CD1c-positive myeloid dendritic cell (primary cell): ENCODE results near the gene RYR3.
"Not testable (repeated sequence)": the region's sequence is repeated elsewhere in the genome, so short reads cannot be mapped to it uniquely, and the experiment has no call there.

ENCODE experiments used
- DNase-seq: peaks from one replicate; pipeline ENCODE4 v3.0.0-alpha.2; 2016; ENCODE audit errors: extremely low spot score

The RYR3 gene

DNA sequence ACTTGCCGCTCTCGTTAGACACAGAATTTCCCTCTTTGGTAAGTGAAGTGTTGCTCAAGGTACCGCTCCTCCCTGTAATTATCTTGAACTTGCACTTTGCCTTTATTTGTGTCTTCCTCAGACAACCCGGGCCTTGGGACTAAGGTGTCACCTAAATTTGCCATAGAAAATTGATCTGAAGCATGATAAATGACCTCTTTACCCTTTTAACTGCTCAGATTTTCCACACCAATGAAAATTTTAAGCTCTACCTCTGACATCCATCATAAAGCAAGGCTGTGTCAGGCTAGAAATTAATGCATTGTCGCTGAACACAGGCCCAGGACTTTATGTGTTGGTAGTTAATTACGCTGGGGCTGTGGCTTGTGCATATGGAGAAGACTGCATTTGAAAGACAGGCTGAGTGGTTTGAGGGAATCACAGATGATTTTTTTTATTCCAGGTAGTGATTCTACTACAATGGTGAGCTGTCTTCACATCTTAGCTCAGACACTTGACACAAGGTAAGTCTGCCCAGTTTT is 458.0 kb downstream of the RYR3 start:
- DNase-seq, result no peak

DNA sequence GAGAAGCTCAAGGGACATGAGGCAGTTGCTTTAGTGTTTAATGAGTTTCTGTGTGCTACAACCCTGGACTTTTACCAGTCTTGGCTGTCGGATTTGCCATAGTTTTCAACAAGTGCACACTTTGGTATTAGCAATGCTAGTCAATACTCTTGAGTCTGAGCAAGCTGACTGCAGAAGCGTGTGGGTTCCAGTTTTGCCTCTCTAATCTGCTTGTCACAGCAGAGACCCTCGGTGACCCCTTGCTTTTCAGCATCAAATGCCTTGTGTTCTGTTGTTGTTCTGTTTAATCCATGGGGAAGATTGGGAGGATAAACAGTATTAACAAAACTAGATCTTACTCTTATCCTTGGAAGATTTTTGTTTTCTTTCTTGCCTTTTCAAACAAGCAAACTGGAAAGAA is 463.2 kb downstream of the RYR3 start:
- no peak for DNase-seq

DNA sequence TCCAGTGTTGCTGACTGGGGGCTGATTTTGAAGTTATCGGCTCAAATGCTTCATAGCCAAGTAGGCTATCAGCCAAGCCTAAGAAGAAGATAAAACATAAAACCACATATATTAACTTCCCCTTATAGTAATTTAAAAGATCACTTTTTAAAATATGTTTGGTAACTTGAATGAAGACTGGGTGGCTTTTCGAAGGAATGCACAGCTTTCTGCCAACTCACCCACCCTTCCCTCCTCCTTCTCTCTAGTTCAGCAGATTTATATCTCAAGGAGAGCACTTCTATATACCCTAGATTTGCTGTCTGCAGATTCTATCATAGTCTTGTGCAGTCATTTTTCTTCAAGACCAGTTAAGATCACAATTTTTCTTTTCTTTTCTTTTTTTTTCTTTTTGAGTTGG is 468.1 kb downstream of the RYR3 start:
- no peak for DNase-seq

DNA sequence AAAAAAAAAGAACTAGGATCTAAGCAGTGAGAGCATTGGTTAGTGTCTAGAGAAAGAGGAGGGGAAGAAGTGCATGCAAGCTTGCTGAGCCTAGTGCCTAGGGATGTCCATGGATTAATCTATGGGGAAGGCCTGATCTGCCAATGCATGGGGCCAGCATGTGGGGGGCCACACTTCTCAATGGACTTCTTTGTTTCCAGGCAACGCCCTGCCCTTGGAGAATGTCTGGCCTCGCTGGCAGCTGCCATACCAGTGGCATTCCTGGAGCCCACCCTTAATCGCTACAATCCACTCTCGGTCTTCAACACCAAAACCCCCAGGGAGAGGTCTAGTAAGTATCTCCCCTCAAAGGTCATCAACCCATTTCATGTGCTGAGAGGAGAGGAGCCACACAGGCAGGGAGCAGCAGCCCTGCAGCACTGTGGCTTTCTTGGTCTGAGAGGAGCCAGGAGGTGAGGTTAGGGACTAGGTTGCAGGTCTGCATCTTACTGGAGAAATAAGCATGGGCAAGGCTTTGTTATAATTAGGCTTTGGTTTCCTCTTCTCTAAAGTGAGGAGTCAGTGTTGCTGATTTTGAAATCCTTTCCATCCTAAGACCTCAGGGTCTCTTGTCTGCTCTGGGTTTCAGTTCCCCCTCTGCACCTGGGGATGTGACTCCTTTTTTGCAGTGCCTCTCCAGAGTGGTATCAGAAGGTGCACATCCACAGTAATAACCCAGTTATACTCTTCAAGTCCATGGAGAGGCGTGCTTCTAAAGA is 469.4 kb downstream of the RYR3 start:
- DNase-seq, result no peak

DNA sequence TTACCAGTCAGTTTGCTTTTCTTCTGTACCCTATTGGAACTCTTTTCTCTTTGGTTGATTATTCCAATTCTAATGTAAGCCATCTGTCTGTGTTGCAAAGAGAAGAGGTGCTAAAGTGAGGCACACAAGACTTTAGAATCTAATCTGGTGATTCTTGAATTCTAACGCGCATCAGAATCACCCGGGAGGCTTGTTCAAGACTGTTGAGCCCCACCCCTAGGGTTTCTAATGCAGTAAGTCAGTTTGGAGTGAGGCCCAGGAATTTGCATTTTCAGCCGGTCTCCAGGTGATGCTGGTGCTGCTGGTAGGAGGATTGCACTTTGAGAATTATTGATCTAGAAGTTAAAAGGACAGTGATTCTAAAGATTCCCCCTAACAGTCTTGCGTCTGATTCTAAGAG is 472.2 kb downstream of the RYR3 start:
- no peak for DNase-seq

DNA sequence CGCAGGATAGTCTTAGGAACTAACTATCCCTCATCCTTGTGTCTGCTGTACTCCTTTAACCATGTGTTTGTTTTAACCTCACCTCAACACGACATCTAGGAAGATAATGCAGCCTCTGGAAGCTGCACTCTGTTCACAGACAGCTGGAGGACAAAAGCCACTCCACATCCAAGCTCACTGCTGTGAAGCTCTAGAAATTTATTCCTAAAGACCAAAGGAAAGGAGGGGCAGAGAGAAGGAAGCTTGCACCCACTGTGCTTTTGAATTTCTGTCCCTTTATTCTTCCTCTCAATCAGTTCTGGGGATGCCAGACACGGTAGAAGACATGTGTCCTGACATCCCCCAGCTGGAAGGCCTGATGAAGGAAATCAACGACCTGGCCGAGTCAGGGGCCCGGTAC is 474.6 kb downstream of the RYR3 start:
- DNase-seq, result no peak

DNA sequence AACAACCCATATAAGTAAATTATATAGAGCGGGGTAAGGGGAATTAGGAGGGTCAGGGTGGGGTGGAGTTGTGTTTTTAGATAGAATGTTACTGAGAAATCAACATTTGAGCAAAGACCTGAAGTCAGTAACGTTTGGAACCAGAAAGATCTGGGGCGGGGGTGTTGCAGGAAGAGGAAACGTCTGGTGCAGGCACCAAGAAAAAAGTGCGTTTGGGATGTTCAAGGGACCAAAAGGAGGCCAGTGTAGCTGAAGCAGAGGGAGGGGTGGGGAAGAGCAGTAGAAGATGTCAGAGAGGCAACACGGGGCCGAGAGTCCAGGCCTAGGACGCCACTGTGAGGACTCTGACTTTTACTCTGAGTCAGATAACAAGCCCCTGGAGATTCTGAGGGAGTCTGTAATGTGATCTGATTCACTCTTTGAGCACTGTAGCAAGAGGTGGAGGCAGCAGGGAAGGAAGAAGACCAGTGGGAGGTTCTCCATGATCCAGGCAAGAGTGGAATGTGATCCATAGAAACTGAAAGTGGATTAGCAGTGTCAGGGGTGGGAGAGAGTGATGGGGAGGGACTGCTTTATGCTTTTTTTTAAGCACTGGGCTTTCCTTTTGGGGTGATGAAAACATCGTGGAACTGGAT is 478.3 kb downstream of the RYR3 start:
- no peak for DNase-seq

DNA sequence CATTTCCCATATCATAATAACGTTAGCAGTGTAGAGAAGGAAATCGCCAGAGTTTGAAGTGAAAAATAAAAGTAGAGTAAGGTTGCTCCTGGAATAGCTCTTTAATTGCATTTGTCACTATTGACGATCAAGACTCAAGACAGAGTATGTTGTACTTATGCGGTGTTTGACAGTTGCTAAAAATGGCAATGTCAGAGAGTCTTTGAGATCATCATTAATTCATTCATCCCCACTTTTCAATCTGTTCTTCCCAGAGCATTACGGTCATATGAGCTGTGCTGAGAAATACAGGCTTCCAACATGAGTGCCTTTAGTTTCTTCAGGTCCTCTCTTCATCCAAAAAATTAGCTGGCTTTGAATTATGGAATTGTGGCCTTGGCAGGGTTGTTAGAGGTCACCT is 483.7 kb downstream of the RYR3 start:
- DNase-seq, result no peak

DNA sequence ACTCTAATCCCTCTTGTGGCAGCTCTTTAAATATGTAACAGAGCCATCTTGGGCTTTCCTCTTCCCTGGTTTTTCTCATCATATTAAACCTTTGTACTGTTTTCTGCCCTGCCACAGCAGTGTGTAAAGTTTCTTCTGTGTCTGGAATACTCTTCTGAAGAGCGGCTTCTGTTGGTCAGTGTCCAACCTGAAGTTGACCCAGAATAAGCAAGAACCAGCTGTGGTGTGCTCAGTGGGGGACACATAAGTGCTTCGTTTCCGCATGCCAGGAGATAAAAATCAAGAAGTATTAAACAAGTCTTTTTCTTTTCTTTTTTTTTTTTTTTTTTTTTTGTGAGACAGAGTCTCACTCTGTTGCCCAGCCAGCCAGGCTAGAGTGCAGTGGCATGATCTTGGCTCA is 484.3 kb downstream of the RYR3 start:
- no peak for DNase-seq

DNA sequence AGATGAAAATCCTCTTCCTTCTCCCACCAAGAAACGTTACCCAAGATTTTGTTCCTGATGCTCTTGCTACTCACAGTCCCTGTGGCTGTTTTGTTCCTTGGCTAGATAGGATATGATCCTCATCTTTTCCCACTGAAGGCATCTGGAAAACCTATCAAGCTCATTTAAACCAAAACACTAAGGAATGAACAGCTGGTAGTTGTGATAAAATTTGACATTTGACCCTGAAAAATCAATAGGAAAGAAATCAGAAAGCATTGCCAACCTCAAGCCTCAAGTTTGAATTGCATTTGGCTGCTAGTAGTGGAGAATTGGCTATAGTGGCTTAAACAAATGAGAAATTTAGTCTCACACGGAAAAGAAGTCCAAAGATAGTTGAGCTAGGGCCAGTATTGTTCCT is 486.9 kb downstream of the RYR3 start:
- no peak for DNase-seq

DNA sequence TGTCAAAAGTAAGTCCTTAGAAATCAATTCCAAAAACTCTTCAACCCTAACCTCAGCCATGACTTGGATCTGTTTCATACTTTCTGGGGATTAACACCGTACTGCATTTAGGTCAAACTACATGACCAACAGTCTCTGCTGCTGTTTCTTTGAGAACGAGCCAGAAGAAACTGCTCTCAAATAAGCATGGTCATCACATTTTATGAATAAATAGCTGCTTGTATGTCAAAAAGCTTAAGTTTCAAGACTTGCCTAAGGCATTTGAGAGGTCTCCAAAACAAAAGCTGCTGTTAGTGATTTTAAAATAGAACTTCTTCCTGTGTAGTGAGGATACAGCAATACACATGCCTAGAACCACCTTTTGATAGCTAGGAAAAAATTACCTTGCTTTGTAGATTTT is 491.2 kb downstream of the RYR3 start:
- DNase-seq, result no peak

DNA sequence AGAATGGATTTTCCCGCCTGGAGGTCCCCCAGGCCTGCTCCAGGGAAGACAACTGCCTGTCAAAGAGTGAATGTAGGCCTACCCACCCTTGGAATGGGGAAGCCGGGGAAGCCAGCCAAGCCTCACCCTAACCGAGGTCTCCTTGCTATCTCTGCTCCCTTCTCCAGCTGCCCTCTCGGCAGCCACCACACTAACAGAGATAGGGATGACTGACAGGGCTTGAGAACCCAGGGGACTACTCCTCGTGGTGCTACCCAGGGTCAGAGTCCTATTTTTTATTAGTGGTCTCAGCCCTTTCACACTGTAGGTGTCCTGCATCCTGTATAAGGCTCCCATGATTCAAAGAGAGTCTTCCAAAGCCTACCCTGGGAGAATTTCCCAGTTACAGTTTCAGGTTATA is 496.9 kb downstream of the RYR3 start:
- no peak for DNase-seq

DNA sequence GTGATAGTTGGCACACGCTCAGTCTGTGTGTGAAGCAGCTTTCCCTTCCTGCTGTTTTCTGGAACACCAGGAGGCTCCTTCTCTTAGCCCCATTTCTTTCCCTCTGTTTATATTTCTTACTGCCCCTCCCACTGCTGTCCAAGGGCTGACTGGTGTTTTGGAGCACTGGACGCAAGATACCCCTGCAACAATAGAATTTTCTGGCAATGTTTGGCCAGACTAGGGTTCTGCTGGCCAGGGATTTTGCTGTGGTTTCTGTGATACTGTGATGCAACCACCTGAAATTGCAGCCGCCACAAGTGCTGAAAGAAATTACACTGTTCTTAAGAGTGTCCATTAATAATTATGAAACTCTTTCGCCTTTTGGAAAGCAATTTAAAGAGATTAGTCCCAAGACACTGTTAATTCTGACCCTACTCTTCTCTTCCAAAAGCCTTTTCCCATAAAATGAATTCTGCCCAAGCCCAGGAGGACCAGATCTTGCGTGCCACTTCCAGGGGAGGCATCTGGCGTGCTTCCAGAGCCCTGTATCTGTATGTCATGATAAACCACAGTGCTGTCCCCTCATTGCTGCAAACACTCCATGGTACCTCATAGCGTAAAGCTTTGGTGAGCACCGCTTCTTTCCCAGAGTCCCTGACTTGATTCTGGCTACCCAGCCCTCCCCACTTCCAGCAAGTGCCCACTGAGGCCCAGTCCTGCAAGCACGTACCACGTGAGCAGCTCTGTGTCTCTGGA is 498.1 kb downstream of the RYR3 start:
- DNase-seq, result no peak

DNA sequence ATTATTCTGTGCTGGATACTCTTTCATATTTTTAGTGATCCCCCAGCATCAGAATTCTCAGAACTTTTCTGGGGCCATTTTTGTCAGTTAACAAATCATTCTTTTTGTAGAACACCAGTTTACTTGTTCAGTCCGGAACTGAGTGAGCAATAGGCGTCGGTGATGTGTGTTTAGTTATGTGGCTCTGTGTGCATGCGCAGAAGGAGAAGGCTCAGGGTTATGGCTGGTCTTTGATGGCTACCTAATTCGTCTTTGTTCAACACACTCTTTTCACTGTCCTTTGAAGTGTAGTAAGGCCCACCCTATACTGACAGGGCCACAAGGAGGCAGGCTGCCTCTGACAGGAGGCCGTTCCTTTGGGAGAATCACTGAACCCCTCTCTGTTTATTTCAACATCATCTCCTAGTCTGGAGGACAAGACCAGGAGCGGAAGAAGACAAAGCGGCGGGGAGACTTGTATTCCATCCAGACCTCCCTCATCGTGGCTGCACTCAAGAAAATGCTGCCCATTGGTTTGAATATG is 499.4 kb downstream of the RYR3 start:
- DNase-seq, result no peak

DNA sequence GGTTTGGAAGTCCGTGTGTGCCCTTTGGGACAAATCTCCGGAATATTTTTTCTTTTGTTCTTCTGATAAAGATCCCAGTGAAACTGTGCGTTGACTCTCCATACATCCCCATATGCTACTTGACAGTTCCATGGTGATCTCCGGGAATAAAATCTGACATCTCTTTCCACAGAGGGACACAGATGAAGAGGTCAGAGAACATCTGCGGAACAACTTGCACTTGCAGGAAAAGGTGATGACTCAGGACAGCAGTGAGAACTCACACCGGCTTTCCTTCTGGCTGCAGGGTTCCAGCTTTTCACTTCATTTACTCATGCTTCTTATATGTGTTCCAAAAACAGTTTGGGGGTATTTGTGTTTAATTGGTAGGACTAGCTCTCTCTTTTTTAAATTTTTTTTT is 500.0 kb downstream of the RYR3 start:
- DNase-seq, result no peak

DNA sequence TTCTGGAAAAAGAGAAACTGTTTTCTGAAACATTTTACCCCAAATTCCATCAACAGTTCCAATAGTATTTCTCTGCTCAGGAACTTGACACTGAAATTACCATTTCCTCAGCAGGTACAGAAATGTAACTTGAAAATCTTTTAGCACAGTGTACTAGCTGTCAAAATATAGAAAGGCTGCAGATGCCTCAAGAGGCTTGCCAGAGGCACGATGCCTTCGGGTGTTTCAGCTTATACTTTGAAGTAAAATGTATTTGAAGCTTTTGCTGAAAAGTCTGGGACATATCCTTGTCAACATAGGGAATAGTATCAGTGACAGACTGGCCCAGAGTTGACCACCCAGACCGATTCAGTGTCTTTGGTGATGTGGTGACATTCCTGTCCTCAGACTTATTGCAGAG is 503.1 kb downstream of the RYR3 start:
- DNase-seq, result no peak

DNA sequence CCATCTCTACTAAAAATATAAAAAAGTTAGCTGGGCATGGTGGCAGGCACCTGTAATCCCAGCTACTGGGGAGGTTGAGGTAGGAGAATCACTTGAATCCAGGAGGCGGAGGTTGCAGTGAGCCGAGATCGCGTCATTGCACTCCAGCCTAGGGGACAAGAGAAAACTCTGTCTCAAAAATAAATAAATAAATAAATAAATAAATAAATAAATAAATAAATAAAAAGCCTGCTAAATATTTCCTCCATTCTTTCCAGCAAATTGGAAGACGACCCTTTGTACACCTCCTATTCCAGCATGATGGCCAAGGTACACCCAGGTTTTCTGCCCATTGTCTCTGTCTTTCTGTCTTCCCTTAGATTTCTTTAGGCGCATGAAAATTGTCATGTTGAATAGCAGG is 508.7 kb downstream of the RYR3 start:
- DNase-seq, result not testable (repeated sequence)

DNA sequence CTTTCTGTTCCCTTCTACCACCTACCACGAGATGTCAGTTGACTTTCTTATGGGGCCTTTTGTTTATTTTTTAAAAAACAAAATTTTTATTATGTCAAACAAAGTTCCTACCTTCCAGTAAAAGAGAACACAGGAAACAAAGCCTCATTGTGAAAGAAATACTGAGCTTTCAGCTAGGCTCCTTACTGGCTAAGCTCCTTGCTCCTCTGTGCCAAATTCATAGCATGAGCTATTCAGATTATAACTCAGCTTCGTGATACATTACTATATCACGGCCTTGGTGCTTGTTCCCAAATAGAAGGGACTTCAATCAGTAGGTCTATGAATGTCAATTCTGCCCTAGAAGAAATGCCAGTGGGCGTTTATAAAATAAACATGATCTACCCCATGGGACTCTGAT is 511.7 kb downstream of the RYR3 start:
- no peak for DNase-seq

DNA sequence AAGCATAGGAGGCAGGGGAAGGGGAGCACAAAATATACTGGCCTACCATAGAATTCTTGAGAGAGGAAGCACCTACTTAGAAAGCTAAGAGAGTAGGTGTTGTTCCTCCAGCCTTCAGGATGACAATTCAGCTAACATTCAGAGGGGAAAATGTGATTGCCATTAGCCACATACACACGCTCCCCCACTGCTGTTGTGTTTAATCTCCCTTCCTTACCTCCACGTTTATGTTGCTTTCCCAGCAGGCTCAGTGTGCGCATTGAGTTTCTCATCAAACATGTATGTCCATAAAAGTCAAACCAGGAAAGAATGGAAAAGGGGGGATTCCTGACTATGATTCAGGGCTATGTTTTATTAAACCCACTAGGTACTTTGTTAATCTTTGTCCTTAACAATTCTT is 512.4 kb downstream of the RYR3 start:
- no peak for DNase-seq

DNA sequence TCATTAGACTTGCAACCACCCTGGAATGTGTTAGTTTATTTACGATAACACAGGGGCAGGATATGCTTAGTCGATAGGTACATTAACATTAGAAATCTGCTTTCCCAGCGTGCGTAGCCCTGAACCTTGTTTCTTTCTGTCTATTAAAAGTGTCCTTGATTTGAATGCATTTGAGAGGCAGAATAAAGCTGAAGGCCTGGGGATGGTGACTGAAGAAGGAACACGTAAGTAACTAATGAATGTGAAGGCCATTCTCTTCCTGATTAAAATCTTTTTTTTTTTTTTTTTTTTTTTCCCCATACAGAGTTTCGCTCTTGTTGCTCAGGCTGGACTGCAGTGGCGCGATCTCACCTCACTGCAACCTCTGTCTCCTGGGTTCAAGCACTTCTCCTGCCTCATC is 514.7 kb downstream of the RYR3 start:
- no peak for DNase-seq

DNA sequence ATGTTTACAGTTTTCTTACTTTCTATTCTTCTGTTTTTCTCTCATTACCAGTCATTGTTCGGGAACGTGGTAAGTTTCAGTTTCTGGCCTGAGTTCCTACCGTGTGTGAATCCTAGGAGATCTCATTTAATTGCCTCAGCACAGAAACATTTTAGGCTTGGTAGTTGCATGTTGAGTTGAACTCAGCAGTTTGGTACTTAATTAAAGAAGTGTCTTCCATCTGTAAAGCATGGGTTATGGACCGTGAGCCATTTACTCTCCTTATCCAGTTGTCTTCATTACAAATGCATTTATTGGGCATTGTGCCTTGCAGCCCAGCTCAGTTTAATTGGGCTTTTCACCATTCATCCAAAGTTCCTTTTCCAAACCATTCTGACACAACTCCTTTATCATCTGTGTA is 515.4 kb downstream of the RYR3 start:
- DNase-seq, result no peak

DNA sequence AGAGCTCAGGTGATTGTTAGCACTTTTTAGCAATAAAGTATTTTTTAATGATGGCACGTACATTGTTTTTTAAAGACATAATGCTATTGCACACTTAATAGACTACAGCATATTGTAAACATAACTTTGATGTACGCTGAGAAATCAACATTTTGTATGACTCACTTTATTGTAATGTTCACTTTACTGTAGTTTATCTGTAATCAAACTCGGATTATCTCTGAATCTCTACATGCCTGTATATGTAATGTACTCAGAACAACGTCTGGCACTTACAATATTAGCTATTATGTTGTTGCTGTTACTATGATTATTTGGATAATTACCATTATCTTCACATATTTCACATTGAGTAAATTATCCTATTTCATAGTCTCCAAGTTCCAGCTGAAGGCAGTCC is 519.6 kb downstream of the RYR3 start:
- DNase-seq, result no peak

DNA sequence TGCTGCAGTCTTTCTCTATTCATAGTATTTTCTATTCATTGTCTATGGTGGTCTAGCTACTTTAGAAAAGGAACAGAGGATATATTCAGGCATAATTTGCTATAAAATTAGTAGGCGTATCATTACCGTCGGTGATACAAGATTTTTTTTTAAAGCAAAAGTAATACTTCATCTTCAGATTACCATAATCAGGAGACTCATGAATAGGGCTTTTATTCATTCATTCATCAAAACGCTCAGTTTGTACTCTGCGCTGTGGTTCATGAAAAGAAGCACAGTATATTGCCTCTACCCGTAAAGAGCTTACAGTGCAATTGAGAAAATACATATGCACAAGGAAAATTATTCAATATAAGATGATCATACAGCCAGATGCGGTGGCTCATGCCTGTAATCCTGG is 520.9 kb downstream of the RYR3 start:
- no peak for DNase-seq
